ENCODE measurements around the gene DLGAP1.

Gene DLGAP1

DNA sequence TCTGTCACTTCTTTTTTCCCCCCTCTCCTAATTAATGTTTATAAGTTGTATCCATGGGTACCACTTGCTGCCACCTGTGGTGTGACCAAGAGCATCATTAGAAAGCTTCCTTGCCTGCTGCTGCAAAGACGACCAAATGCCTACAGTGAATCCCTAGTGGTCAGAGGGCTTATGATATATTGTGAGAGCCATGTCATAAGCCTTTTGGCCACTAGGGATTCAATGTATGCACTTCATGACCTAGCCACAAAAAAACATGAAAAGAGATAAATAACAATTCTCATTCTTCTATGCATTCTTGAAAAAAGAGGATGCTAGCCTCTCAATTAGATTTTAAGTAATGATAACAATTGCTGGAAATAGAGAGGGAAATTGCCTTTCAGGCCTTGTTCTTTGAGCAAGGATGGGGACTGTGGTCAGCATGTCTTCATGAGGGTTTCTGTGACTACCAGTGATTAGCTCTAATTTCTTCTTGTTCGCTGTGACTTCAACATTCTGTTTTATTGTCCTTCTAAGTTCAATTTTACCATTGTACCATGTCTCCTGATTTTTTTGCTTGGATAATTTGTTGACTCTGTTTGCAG lies 569.8 kb downstream of the DLGAP1 start:
- no peak for DNase-seq

DNA sequence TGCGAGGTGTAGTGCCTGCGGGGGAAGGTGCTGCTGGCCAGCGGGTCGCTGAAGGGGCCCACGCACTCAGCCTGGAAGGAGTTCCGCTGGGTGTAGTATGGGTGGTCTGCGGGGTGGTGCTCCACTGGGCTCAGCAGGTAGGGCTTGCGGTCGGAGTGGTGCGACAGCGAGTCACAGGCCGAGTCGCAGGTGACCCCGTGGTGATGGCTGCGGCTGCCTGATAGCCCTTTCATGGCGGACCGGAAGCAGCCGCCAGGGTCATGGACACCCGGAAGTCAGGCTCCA lies 575.3 kb downstream of the DLGAP1 start:
- DNase-seq = no peak

DNA sequence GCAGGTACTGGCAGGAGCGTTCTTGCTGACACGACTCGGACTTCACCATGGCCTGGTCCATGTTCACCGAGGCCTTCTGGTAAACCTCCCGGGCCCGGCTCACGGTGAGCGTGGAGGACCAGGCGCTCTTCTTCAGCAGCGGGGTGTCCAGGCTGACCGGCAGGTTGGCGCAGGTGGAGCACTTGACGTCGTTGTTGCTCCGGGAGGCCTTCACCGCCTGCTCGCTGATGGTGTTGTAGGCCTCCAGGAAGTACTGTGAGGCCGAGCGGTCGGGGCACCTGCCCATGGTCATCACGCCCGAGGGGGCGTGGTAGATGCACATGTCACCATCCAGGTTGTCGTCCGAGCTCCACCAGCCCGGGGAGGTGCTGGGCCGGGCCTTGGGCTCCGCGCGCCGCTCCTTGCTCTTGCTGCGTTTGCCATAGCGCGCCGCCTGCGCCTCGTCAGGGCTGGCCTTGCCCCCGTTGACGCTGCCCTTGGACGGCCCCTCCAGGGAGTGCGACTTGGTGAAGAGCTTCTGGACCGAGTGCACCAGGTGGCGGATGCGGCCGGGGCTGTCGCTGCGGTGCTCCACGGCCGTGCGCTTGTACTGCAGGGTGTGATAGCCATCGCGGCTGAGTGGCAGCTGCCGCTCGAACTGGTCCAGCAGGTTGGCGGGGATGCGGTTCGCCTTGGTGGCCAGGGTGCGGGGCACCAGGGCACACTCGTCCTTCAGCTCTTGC lies 575.8 kb downstream of the DLGAP1 start:
- DNase-seq = no peak

DNA sequence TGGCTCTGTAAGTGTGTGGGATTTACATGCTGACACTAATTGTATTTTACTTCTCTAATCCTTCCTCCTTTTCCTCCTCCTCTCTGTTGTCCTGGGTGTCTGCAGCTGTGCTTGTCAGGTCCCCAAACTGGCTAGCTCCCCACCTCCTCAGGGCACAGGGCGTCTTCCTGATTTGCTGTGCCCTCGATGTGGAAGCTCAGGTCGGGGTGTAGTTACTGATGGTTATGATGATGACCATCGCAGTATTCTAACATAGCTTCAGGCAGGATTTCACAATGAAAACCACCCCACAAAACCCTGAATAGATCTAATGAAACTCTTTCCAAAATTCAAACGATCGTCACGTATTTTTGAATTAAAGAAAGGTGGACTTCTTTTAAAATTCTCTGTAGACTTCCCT lies 576.7 kb downstream of the DLGAP1 start:
- DNase-seq = no peak

DNA sequence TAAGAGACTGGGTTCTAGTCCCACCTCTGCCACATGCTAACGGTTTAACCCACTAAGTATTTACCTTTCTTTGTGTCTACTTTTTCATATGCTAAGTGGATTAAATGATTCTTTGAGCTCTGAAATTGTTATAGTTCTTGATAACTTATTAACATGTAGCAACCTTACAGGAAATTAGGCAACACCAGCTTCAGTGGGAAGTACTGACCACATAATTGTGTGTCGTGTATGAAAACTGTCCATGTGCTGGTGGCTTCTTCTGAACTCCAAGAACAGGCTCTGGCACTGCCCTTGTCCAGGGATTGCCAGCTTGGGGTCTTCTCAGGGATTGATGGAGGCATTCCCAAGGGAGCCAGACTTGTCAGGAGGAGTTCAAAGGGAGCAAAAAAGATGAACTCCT lies 577.4 kb downstream of the DLGAP1 start:
- DNase-seq = peak; percentile 29

DNA sequence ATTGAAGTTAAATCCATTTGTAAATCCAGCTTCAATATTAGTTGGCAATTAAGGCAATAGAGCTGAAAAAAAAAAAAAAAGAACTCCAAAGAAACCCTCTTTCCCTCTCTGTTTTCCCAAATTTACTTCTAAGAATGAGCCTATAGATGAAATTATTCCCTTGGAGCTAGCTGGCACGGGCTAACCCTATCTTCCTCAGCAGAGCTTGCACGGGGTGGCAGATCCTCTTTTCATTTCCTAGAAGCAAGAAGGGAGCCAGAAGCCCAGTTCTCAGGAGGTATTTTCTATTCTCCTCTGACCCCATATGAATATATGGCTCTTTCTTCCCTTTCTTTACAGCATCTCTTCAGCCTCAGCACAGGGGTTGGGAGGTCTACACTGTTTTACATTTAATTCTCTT lies 579.1 kb downstream of the DLGAP1 start:
- no peak for DNase-seq

DNA sequence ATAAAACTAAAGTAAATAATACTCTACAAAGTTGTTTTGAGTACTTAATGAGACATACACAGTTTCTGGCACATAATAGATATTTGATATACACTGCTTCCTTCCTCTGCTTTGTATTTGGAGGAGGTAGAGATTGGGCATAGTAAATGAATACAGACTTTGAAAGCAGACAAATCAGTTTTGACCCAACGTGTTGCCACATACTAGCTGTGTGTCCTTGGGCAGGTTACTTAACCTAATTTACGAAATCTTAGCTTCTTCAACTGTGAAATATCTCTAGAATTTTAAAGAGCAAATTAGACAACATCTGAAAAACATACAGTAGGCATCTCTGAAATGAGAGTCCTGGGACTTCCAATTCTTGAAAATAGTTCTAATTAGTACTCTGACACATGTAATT lies 579.7 kb downstream of the DLGAP1 start:
- DNase-seq = no peak

DNA sequence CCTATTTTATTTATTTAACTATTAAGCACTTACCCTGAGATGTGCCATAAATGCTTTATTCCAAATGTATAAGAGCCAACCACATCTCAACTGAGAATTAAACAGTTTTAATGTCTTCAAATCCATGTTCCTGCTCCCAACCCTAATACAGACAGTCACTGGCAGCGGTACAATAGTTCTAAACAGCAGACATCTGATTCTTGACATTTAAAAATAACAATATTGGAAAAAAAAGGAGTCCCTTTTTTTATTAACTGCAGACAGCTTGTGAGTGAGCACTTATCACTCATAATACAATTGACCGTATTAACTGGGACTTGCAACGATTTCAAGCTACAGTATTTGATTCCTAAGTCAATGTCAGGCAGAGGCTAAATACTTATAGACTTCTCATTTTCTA lies 580.5 kb downstream of the DLGAP1 start:
- no peak for DNase-seq

DNA sequence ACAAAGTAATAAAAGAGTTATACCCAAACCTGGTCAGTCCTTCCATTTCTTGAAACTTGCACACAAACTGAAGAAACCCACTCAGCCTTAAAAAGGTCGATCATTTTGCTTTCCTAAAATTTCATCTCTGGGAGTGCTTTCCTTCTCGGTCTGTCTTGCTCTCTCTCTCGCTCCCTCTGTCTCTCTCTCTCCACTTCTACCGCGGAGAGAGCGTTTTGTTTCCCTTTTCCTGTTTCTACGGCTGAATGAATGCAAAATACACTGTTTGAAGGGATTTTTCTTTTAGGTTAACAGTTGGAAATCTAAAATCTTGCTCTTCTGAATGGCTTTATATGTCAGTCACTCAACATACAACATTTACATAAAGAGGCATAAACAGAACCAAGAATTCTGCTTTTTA lies 581.0 kb downstream of the DLGAP1 start:
- DNase-seq = no peak

DNA sequence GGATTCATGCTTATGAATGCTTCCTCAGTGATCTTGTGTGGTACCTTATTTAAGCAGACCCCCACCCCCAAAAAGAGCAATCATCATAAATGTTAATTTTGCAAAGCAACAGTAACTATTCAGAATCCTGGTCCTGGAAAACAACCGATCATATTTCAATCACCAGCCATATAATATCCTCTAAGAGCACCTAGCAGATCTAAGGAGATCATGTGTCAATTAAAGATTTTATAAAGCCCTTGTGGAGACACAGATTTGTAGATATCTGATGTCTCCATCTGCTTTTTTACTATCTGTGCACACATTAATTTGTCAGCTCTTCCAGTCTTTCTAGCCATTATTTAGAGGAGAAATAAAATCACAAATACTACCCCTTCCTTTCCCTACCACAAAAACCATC lies 581.4 kb downstream of the DLGAP1 start:
- DNase-seq = no peak

DNA sequence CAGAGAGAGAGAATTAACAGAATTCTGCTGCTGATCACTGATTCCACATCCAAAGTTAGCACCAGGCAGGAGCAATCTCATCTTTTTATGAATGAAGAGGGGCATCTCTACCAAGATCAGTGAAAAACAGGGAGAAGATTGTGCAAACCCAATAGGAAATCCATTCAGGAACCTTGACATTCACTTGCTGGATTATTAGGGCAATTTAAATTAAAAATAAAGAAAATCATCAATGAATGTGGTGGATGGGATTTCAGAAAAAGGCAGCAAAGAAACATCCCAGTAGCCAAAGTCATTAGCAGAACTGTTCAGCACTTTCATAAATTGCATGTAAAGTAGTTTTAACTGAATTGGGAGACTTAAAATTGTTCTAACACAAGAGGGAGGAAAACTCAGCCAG lies 581.9 kb downstream of the DLGAP1 start:
- no peak for DNase-seq

DNA sequence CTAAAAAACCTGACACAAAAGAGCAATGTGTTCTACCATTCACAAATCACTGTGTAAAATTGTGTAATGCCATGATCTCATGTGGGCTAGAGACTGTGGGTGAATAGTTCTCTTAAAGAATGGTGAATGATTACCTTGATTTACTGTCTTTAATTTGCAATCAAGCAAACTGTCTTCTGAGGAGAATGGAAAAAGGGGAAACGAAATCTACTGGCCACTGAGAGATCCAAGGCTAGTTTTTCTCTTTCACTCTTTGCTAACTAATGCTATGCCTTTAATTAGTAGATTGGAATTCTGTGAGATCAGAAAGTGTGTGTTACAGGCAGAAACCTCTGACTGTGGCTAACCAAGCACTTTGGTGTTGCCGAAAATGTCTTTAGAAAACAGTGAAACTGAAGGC lies 582.5 kb downstream of the DLGAP1 start:
- no peak for DNase-seq

DNA sequence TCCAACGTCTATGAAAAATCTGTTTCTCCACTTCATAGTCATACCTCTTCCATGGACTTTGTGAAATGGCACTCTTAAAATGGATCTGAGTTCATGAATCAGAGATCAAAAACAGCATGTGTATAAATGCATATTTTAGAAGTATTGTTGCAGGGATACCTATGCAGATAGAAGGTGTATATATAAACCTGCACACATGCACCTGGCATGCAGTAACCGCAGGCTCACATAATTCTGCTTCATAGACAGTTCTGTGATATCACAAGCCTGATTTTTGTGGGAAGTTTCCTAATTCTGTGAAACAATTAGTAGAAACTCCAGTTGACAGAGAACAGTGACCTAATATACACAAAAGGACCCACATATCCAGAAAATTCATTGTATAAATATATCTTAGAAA lies 583.4 kb downstream of the DLGAP1 start:
- DNase-seq = no peak

DNA sequence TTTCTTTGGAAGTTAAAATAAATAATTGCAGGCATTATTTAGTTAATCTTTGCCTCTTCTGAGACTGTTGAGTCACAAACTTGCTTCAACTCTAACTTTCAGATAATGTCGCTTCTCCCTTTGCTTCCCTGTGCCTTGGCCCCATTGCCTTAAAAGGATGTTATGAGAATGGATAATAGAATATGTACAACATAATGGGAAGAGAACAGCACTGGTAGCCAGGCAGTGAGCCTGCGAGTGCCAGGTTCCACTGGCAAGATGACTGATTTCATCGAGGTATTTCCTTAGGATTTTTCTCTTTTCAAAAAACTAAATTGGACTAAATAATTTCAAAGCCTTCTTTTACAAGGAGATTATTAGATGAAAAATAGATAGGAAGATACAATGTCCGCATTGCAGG lies 584.2 kb downstream of the DLGAP1 start:
- no peak for DNase-seq

DNA sequence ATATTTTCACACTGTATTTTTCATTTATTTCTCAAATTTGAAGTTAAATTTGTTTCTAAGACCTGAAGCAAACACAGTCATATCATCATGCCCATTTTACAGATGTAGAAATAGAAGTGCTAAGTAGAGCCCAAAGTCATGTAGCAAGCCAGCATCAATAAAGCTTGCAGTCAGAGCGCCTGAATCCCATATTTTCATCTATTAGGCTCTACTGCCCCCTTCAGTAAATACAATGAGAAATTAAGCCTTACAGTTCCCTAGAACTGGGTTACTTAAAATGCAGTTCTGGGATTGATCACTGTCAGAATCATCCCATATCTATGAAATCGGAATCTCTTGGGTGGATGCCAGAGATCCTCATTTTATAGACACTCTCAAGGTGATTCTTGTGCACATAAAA lies 585.3 kb downstream of the DLGAP1 start:
- peak; percentile 62 for DNase-seq

DNA sequence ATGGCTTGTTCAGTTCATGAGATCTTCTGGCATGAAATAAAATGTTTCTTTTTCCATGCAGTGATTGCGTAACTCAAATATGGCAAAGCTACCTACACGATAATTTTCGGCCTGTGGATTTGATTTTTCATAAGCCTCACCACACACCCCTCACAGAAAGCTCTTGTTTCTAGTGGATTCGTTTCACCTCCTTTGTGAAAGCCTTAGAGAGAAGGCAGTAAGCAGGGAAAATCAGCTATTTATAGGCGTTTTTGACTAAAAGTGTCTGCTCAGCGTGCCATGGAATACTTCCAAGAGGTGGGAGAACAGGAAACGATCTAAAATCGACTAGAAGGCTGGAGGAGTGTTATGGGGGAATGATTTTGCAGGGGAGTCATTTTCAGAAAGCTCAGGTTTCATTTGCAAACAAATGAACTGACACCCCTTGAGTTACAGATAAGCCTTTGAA lies 587.2 kb downstream of the DLGAP1 start:
- peak; percentile 22 for DNase-seq

DNA sequence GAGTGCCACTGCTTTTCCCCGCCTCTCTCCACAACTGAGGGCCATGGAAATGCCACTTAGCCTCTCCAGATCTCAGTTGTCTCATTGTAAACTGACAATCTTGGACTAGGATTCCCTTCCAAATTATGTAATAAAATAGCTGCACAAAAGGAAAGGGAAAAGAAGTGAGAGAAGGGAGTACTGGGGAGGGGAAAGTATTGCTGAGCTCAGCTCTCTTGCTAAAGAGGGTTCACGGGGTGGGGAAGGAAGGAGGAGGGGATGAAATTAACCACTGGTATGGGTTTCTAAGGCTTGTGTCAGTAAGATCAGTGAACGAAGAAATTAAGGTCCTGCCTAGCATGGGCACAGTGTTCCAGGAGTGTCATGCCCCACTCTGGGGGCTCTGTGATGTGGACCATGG lies 587.9 kb downstream of the DLGAP1 start:
- no peak for DNase-seq

DNA sequence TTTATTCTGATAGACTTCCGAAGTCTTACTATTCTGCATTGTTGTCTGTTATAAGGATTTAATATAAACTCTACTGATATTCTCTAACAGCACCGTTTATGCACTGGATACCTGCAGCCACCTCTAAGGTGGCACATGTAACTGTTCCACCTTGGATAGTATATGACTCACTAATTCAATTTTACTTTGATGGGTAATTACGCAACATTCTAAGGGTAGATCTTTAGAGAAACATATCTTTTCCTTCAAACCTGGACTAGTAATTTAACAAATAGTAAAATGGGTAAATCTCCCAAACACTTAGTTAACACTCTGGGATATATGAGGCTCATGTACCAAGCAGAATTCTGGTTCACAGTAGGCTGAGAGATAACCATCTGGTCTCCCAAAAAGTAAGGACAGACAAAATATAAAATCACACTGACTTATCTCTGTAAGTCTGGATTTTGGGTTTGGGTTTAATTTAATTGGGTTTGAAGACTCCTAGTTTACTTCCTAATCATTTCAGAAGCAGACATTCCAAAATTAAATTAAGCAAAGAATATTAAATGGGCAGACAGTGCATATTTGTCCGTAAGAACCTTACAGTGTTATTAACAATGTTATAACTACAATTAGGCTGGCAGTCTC lies 590.3 kb downstream of the DLGAP1 start:
- DNase-seq = no peak

DNA sequence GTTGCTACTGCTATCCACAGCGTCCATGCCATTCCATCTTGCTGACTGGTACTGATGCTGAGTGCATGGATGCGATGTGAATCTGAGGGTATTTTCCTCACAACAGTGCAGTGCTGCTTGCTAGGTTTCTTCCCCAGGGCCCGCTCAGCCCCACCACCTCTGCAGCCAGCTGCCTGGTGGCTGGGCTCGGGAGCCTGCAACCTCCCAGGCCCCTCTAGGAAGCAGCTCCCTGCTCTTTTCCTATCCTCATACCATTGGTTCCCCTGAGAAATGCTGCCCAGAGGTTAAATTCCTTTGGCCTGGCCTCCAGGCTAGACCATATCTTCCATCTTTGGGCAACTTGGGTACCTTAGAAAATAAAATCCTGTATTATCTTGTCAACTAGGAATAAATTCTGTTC lies 591.5 kb downstream of the DLGAP1 start:
- DNase-seq = no peak

DNA sequence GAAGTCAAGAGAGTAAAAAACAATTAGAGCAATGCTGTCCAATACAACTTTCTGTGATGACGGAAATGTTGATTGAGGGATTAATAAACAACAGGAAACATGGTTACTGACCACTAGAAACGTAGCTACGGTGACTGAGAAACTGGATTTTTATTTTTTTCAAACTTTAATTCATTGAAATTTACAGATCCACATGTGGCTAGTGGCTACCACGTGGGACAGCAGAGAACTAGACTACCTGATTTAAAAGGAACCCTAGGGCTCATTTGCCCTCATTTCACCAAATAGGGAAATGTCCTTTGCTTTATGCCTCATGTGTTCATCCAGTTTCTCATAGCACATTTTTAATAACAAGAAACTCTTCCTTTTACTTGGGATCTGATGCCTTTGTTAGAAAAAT lies 592.1 kb downstream of the DLGAP1 start:
- DNase-seq = no peak

DNA sequence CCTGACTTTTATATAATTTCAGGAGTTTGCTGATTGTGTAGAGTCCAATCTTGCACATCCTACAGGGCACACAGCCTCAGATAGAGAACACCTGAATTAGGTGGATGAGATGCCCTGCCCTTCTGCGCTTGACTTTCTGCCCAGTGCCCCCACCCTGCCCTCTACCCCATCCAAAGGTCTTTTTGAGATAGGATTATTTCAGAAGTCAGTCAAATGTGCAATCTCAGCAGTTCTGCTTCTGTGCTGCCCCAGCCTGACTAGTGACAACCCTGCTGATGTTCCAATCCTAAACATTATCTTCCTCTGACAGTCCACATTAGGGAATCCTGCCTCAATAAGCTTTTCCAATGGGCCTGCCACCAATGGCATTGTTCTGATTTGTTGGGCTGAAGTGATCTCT lies 593.6 kb downstream of the DLGAP1 start:
- DNase-seq = no peak

DNA sequence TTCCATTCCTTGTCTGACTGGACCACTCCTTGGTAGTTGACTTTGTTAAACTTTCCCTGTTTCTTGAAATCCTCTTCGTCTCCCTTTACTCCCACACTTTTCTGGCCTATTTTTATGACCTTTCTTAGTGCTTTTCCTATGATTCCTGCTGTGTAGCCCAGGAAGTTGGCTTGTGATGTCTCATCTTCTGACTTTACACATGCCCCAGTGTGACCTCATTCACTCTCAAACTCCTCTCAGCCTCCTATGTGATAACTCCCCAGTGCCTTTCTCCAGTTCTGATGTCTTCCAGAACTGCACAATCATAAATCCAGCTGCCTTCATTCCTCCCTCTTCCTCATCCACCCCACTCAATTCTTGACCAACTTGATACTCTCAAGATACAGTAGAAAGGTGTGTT lies 597.6 kb downstream of the DLGAP1 start:
- DNase-seq = peak; percentile 59

DNA sequence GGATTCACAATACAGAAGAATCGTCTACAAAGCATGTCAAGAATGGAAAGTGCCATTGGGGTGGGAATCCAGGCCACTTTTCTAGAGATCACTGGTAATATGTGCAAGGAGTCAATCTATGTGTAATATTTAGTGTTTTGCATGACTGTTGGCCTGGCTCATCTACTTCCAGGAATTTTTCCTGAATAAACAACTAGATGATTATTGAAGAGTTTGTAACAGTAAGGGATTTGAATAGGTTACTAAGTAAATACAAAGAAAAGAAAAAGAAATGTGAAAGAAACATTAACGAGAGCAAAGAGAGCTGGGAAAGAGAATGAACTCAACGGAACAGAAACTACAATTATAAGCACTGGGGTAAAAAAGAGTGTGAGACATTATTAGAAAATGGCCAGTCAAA lies 599.1 kb downstream of the DLGAP1 start:
- no peak for DNase-seq

DNA sequence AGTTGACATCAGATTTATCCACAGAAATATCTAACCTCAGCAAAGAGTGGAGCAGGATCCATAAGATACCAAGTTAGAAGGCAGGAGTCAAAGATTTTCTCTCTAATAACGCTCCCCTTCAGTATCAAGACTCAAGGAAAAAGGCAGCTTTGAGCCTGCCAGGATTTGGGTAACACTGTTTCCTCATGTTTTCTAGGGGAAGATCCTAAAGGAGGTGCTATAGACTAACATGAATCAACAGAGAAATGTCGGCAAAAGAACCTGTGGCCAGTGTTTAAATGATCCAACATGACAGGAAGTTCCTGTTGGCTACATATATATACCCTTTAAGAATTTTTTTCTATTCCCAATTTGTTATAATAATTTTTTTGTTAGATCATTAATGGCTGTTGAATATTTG lies 602.8 kb downstream of the DLGAP1 start:
- DNase-seq = no peak

DNA sequence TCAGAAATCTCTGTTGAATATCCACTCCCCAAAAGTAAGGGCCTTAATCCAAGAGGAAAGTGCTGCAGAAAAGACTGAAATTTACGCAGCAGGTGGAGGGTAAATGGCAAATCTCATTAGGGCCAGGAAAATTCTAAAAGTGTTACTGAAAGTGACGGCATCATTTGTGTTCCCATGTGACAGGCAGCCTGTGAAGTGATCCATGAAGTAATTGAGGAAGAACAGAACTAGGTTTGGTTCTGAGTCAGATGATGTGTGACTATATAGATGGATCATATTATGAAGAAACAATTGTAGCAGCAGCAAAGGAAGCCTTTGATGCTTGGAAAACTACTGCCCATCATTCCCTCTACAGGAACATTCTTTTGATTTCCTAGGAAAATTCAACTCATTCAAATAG lies 603.9 kb downstream of the DLGAP1 start:
- DNase-seq = no peak

All from fibroblast of skin of right biceps (primary cell).